GM23338 (cell line): ENCODE measurements around the gene RGS7. TPM values are rescaled to one million over a fixed set of nuclear protein-coding genes. Genes with fewer than 3 reads are reported as not detected.

ENCODE experiments used
- ATAC-seq: fragments of 200-7000 bp; cut with Tn5 transposase; 3 replicates; pipeline ENCODE4 v1.9.1; 2020
- DNase-seq: peaks from one replicate; pipeline ENCODE4 v3.0.0-alpha.2; 2015; ENCODE audit warnings: low spot score
- H2AFZ ChIP-seq: fragments of 200-600 bp; sonication (generic); 2 replicates; pipeline ENCODE4 v1.8.0; 2016; ENCODE audit warnings: antibody characterized with exemption, mild to moderate bottlenecking, moderate library complexity
- H3F3A ChIP-seq: fragments of 200-600 bp; sonication (generic); replicated peaks from 2 replicates; pipeline ENCODE4 v1.8.0; 2017; ENCODE audit warnings: antibody characterized with exemption, mixed run types, low read depth
- H3K27ac ChIP-seq: fragments of 200-600 bp; sonication (generic); 2 replicates; pipeline ENCODE4 v1.6.1; 2016; ENCODE audit warnings: low read depth
- H3K27me3 ChIP-seq: fragments of 200-600 bp; sonication (generic); 2 replicates; pipeline ENCODE4 v1.8.0; 2016; ENCODE audit warnings: mild to moderate bottlenecking, mixed run types, moderate library complexity; ENCODE audit not compliant: insufficient read depth
- H3K36me3 ChIP-seq: fragments of 200-600 bp; sonication (generic); 2 replicates; pipeline ENCODE4 v1.8.0; 2016; ENCODE audit warnings: mild to moderate bottlenecking; ENCODE audit not compliant: insufficient read depth
- H3K4me1 ChIP-seq: fragments of 200-600 bp; sonication (generic); 2 replicates; pipeline ENCODE4 v1.8.0; 2016; ENCODE audit warnings: mild to moderate bottlenecking, moderate library complexity; ENCODE audit not compliant: insufficient read depth
- H3K4me2 ChIP-seq: fragments of 200-600 bp; sonication (generic); 2 replicates; pipeline ENCODE4 v1.7.1; 2017; ENCODE audit warnings: mixed run types
- H3K4me3 ChIP-seq: fragments of 200-600 bp; sonication (generic); 2 replicates; pipeline ENCODE4 v1.6.1; 2016; ENCODE audit warnings: mixed run types
- H3K79me2 ChIP-seq: fragments of 200-600 bp; sonication (generic); replicated peaks from 2 replicates; pipeline ENCODE4 v1.8.0; 2017; ENCODE audit warnings: mild to moderate bottlenecking; ENCODE audit not compliant: insufficient read depth
- H3K9me2 ChIP-seq: fragments of 200-600 bp; sonication (generic); 2 replicates; pipeline ENCODE4 v1.8.0; 2017; ENCODE audit not compliant: insufficient read depth
- H4K20me1 ChIP-seq: fragments of 200-600 bp; sonication (generic); replicated peaks from 2 replicates; pipeline ENCODE4 v1.8.0; 2017; ENCODE audit warnings: mild to moderate bottlenecking; ENCODE audit not compliant: insufficient read depth
- H3K27ac Mint-ChIP-seq: 2 replicates; pipeline ENCODE4 v1.8.0; 2020; ENCODE audit warnings: inconsistent platforms, mild to moderate bottlenecking, moderate library complexity, mixed read lengths
- H3K27me3 Mint-ChIP-seq: 3 replicates; pipeline ENCODE4 v1.8.0; 2022; ENCODE audit warnings: low read depth, mild to moderate bottlenecking, moderate library complexity, mixed read lengths, inconsistent platforms; ENCODE audit not compliant: insufficient read depth, poor library complexity
- H3K36me3 Mint-ChIP-seq: 3 replicates; pipeline ENCODE4 v1.8.0; 2021; ENCODE audit warnings: low read depth, mild to moderate bottlenecking, inconsistent platforms, moderate library complexity, mixed read lengths
- H3K4me1 Mint-ChIP-seq: 3 replicates; pipeline ENCODE4 v1.8.0; 2020; ENCODE audit warnings: mild to moderate bottlenecking, inconsistent platforms, mixed read lengths
- H3K4me3 Mint-ChIP-seq: 3 replicates; pipeline ENCODE4 v1.8.0; 2021; ENCODE audit warnings: moderate library complexity, mild to moderate bottlenecking, inconsistent platforms, mixed read lengths
- H3K9me3 Mint-ChIP-seq: 3 replicates; pipeline ENCODE4 v1.8.0; 2020; ENCODE audit warnings: moderate library complexity, mild to moderate bottlenecking, inconsistent platforms, mixed read lengths
- CREB1 ChIP-seq: fragments of 250-450 bp; sonication (Bioruptor Pico); IDR thresholded peaks from 2 replicates; pipeline ENCODE4 v1.5.0; 2020; ENCODE audit warnings: low read depth, mild to moderate bottlenecking, moderate library complexity
- CTCF ChIP-seq, 2 experiments: fragments of 200-600 bp in 1 of 2; sonication (generic) in 1 of 2; conservative IDR thresholded peaks; 2 replicates each; pipeline versions ENCODE4 v1.5.1 to v1.6.1; 2016 to 2017; ENCODE audit warnings: antibody characterized with exemption in 2 of 2, low read depth in 2 of 2, mild to moderate bottlenecking in 2 of 2, moderate library complexity in 1 of 2
- ETS1 ChIP-seq: IDR thresholded peaks from 2 replicates; pipeline ENCODE4 v1.6.1; 2016; ENCODE audit warnings: antibody characterized with exemption
- EZH2 ChIP-seq: fragments of 200-600 bp; sonication (generic); IDR thresholded peaks from one replicate; pipeline ENCODE4 v1.8.0; 2017; ENCODE audit warnings: antibody characterized with exemption, mild to moderate bottlenecking, low read depth; ENCODE audit not compliant: unreplicated experiment
- EZH2phosphoT487 ChIP-seq: fragments of 200-600 bp; sonication (generic); IDR thresholded peaks from one replicate; pipeline ENCODE4 v1.8.1; 2018; ENCODE audit warnings: antibody characterized with exemption; ENCODE audit not compliant: unreplicated experiment
- JUNB ChIP-seq: IDR thresholded peaks from one replicate; pipeline ENCODE4 v1.6.1; 2016; ENCODE audit warnings: antibody characterized with exemption; ENCODE audit not compliant: unreplicated experiment
- NANOG ChIP-seq: IDR thresholded peaks from 2 replicates; pipeline ENCODE4 v1.6.1; 2016; ENCODE audit warnings: antibody characterized with exemption, borderline replicate concordance
- POLR2AphosphoS5 ChIP-seq: IDR thresholded peaks from 2 replicates; pipeline ENCODE4 v1.6.1; 2016; ENCODE audit warnings: antibody characterized with exemption, low read depth
- REST ChIP-seq: IDR thresholded peaks from one replicate; pipeline ENCODE4 v1.6.1; 2018; ENCODE audit warnings: antibody characterized with exemption; ENCODE audit not compliant: unreplicated experiment
- STAT1 ChIP-seq: IDR thresholded peaks from one replicate; pipeline ENCODE4 v1.6.1; 2016; ENCODE audit warnings: antibody characterized with exemption; ENCODE audit not compliant: unreplicated experiment
- ZNF114 ChIP-seq: fragments of 250-450 bp; sonication (Bioruptor Pico); IDR thresholded peaks from 2 replicates; pipeline ENCODE4 v1.5.0; 2020; ENCODE audit warnings: mild to moderate bottlenecking, moderate library complexity
- ZNF331 ChIP-seq: fragments of 250-450 bp; sonication (Bioruptor Pico); IDR thresholded peaks from 2 replicates; pipeline ENCODE4 v1.5.0; 2020; ENCODE audit warnings: low read depth, mild to moderate bottlenecking, moderate library complexity
- ZNF462 ChIP-seq: fragments of 250-450 bp; sonication (Bioruptor Pico); IDR thresholded peaks from 2 replicates; pipeline ENCODE4 v1.5.0; 2020; ENCODE audit warnings: mild to moderate bottlenecking, moderate library complexity
- polyA plus RNA-seq: library from polyadenylated mRNA; unstranded; fragments of >200 nt; fragmentation: Nextera tagmentation; extraction: Ambion mirVana; gene quantifications from 2 replicates; pipeline ENCODE4 v1.2.1, GENCODE V29; 2016
- total RNA-seq: library from RNA; depleted of rRNA; stranded (reverse); fragments of >200 nt; shearing (Covaris generic); gene quantifications from 2 replicates; pipeline ENCODE4 v1.2.3, GENCODE V29; 2014

Gene RGS7
- total and polyA plus RNA-seq, 2 experiments from 2014 or later = 2.0 to 2.2 TPM

GRCh38 chr1:240917976-240918375 lies 439.0 kb downstream of the RGS7 start:
- Histone ChIP-seq H3K27ac (no peak overlapping the region), H3K4me1 (no peaks in the 10 kb centered on the region), H3K79me2 (no peaks in the 10 kb centered on the region), H3K27me3 (no peaks in the 10 kb centered on the region), H3K36me3 (peaks cover 4% of the 10 kb centered on the region; the same call in 1 of the 2 replicates), H2AFZ (no peak overlapping the region), H3K9me2 (no peaks in the 10 kb centered on the region), H3K4me2 (no peak overlapping the region), H4K20me1 (no peaks in the 10 kb centered on the region), H3K4me3 (no peak overlapping the region), H3F3A (no peaks in the 10 kb centered on the region)
- Mint-ChIP-seq H3K4me1 (peaks cover 2% of the 10 kb centered on the region; the same call in 1 of the 3 replicates), H3K27ac (no peak overlapping the region), H3K4me3 (no peak overlapping the region), H3K9me3 (peaks cover 2% of the 10 kb centered on the region; the same call in 2 of the 3 replicates), H3K27me3 (peaks cover 2% of the 10 kb centered on the region), H3K36me3 (peaks cover 3% of the 10 kb centered on the region; the same call in 2 of the 3 replicates)
- TF ChIP-seq CREB1 (CRISPR knock-in tag) (no peak), ZNF462 (no peak), EZH2phosphoT487 (no peak), POLR2AphosphoS5 (no peak), JUNB (no peak), STAT1 (no peak), EZH2 (no peak), NANOG (no peak), REST (no peak), ZNF331 (no peak), ZNF114 (CRISPR knock-in tag) (no peak), ETS1 (no peak), CTCF (conservative IDR thresholded peaks at IDR 0.05; ENCODE audit: low read depth in 2 of 2) (no peak)
- ATAC-seq = no peak
- no peak for DNase-seq
